ENCODE data around the gene SLC6A6. TPM values are rescaled to one million over a fixed set of nuclear protein-coding genes. Genes with fewer than 3 reads are reported as not detected.

Gene SLC6A6
- total and polyA plus RNA-seq, 10 of the 15 experiments (the other 5 are each of a cell fraction or from before 2014, with no cell fraction given), result 5.6 to 47.0 (median 20.2) TPM

DNA sequence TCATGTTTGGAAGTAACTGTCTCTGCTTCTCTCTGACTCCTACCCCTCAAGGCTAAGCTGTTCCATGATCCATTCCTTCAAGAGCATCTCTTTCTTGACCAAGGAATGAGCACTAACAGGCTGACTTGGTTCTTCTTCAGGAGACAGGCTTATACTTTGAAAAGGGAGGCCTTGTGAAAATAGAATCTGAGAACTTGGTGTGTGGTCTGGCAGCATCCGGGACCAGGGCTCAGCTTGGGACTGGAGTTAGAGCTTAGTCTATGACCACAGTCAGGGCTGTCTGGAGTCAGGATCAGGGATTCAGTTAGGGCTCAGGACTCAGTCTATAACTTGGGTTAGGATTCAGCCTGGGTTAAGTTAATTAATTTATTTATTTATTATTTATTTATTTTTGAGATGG, 44.9 kb upstream of the SLC6A6 start (continued):
- TF ChIP-seq, protein P1, sequence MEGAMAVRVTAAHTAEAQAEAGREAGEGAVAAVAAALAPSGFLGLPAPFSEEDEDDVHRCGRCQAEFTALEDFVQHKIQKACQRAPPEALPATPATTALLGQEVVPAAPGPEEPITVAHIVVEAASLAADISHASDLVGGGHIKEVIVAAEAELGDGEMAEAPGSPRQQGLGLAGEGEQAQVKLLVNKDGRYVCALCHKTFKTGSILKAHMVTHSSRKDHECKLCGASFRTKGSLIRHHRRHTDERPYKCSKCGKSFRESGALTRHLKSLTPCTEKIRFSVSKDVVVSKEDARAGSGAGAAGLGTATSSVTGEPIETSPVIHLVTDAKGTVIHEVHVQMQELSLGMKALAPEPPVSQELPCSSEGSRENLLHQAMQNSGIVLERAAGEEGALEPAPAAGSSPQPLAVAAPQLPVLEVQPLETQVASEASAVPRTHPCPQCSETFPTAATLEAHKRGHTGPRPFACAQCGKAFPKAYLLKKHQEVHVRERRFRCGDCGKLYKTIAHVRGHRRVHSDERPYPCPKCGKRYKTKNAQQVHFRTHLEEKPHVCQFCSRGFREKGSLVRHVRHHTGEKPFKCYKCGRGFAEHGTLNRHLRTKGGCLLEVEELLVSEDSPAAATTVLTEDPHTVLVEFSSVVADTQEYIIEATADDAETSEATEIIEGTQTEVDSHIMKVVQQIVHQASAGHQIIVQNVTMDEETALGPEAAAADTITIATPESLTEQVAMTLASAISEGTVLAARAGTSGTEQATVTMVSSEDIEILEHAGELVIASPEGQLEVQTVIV (IDR thresholded peaks at IDR 0.05; ENCODE audit: borderline replicate concordance, partially characterized antibody), result no peak
- TF ChIP-seq CREB1 (IDR thresholded peaks at IDR 0.05; ENCODE audit: low read depth) (no peak), IRF4 (IDR thresholded peaks at IDR 0.05; ENCODE audit: low read depth, low read length) (no peak), ZNF274 (IDR thresholded peaks at IDR 0.05; ENCODE audit: insufficient read depth, insufficient read length) (no peak)

DNA sequence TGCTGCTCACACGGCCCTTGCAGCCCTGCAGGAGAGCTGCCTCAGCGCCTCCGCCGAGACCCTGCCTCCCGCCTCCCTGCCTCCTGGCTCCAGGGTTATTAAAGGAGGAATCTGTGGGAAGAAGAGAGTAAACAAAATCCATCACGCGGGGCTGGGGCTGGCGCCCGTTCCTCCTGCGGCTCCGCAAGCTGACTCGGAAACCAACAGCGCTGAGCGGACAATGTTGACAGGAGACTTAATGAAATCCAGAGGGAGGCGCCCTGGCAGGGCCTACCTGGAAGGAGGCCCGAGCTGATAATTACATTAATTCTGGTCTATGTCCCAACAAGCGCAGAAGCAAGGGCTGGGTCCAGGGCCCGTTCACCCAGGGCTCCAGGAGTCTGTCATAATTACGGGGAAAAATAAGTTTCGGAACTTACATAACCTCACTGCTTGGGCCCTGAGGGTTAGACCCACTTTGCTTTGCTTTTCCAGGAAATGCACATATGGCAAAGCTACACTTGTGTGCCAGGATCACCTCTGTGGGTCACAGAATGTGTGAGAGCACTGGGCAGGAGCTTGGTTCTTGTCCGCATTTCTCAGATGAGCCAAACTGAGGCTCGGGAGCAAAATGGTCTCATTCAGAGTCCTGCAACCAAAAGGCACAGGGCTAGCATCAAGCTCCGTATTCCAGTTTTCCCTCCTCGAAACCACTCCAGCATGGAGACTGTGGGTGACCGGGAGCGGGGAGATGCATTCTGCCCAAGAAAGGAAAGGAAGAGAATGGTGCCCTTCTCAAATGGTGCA, 43.8 kb upstream of the SLC6A6 start:
- Histone ChIP-seq H4K20me1 (ENCODE audit: control insufficient read depth, insufficient read depth) (no peaks in the 10 kb centered on the region), H3K27me3 (replicated peaks in 1 of 2; ENCODE audit: control insufficient read depth in 2 of 2, insufficient read depth in 2 of 2, low read length in 1 of 2) (peaks cover 0 to 5% of the 10 kb centered on the region in 2 experiments), H3K4me2 (ENCODE audit: control insufficient read depth, insufficient read depth) (no peak overlapping the region), H3K27ac (ENCODE audit: control insufficient read depth, insufficient read depth) (no peak overlapping the region), H3K4me1 (ENCODE audit: control insufficient read depth, insufficient read depth, low read length) (no peaks in the 10 kb centered on the region), H3K36me3 (ENCODE audit: control insufficient read depth in 2 of 2, insufficient read depth in 2 of 2, low read length in 1 of 2) (no peaks in the 10 kb centered on the region), H3K9me3 (replicated peaks; ENCODE audit: control insufficient read depth, insufficient read depth, low read length) (no peaks in the 10 kb centered on the region), H3K9ac (ENCODE audit: control insufficient read depth, insufficient read depth, low read length) (no peak overlapping the region), H3K4me3 (no peak overlapping the region), H3K79me2 (ENCODE audit: control insufficient read depth, insufficient read depth, low read length) (no peaks in the 10 kb centered on the region), H2AFZ (ENCODE audit: control insufficient read depth, low read depth, low read length) (no peak overlapping the region)
- no peak for ATAC-seq
- POLR2A ChIA-PET, result no interaction called here
- no peak for FAIRE-seq
- intact Hi-C loops (cut with micrococcal nuclease; ENCODE audit: unreplicated experiment) (no loop called here), in situ Hi-C loops (cut with MboI) (no loop called here)
- RAD21 ChIA-PET (ENCODE audit: unreplicated experiment), result no interaction called here
- SMC1A ChIA-PET (ENCODE audit: uncharacterized antibody, unreplicated experiment), result interaction anchor here (0.6 kb wide), 1 partner anchor 92 kb away, joined by 3 read pairs; no protein-coding TSS in a partner anchor
- CTCF ChIA-PET, result no interaction called here
- no peak for TF ChIP-seq BACH1 (IDR thresholded peaks at IDR 0.05; ENCODE audit: borderline replicate concordance)
- TF ChIP-seq, protein P2, sequence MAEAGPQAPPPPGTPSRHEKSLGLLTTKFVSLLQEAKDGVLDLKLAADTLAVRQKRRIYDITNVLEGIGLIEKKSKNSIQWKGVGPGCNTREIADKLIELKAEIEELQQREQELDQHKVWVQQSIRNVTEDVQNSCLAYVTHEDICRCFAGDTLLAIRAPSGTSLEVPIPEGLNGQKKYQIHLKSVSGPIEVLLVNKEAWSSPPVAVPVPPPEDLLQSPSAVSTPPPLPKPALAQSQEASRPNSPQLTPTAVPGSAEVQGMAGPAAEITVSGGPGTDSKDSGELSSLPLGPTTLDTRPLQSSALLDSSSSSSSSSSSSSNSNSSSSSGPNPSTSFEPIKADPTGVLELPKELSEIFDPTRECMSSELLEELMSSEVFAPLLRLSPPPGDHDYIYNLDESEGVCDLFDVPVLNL (IDR thresholded peaks at IDR 0.05; ENCODE audit: low read depth, low read length), result no peak
- TF ChIP-seq, protein P3, sequence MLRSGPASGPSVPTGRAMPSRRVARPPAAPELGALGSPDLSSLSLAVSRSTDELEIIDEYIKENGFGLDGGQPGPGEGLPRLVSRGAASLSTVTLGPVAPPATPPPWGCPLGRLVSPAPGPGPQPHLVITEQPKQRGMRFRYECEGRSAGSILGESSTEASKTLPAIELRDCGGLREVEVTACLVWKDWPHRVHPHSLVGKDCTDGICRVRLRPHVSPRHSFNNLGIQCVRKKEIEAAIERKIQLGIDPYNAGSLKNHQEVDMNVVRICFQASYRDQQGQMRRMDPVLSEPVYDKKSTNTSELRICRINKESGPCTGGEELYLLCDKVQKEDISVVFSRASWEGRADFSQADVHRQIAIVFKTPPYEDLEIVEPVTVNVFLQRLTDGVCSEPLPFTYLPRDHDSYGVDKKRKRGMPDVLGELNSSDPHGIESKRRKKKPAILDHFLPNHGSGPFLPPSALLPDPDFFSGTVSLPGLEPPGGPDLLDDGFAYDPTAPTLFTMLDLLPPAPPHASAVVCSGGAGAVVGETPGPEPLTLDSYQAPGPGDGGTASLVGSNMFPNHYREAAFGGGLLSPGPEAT (IDR thresholded peaks at IDR 0.05; ENCODE audit: low read depth), result no peak
- no peak for DNase-seq (ENCODE audit: low read depth, low spot score)
- 67% methylated on average over 26 of the region's 26 CpGs for WGBS (ENCODE audit: insufficient coverage, insufficient replicate concordance, low lambda C conversion rate, missing lambda C conversion rate)
- BruUV-seq (replicated peaks), result no TSS peak

Measured in GM12878 (cell line).